GM18951 (cell line): Measurements from ENCODE around the gene PFKFB3.
A peak's percentile ranks its signal among the peaks of the same experiment; 100 is the strongest.
"Not testable (repeated sequence)": the region's sequence is repeated elsewhere in the genome, so short reads cannot be mapped to it uniquely, and the experiment has no call there.

ENCODE experiments used
- POLR2A ChIP-seq: IDR thresholded peaks from 4 replicates; pipeline ENCODE4 v1.6.1; 2011; ENCODE audit warnings: mild to moderate bottlenecking; ENCODE audit not compliant: insufficient read length, insufficient read depth; ENCODE audit errors: extremely low read depth
- in situ Hi-C: fragments of 300-500 bp; cut with MboI; formaldehyde crosslinking; loops from one replicate; pipeline ENCODE4 v1.12.0; 2022; ENCODE audit warnings: low sequenced_read_pairs, mixed read lengths, inconsistent platforms; ENCODE audit not compliant: unreplicated experiment

PFKFB3 gene

DNA sequence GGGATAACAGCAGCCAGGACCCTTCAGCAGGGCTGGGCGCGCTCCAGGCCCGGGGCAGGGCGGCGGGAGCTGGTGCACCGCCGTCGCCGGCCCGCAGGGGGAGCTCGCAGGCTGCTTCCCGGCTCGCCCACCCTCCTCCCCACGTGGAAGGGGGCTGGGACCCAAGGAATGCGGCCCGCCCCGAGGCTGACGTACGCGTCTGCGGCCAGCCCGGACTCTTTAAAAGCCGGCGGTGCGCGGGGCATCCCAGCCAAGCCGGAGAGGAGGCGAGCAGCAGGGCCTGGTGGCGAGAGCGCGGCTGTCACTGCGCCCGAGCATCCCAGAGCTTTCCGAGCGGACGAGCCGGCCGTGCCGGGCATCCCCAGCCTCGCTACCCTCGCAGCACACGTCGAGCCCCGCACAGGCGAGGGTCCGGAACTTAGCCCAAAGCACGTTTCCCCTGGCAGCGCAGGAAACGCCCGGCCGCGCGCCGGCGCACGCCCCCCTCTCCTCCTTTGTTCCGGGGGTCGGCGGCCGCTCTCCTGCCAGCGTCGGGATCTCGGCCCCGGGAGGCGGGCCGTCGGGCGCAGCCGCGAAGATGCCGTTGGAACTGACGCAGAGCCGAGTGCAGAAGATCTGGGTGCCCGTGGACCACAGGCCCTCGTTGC lies at the start of gene PFKFB3:
TSS of gene PFKFB3 (plus strand) at position 249 of the 647 bp plus-strand sequence. CDS start at position 578, 329 bp downstream.
- in situ Hi-C loops: no loop called here
- peak; percentile 87 for TF ChIP-seq POLR2A

GRCh38 chr10:6153845-6154244 lies 48.9 kb upstream of the PFKFB3 start:
- TF ChIP-seq POLR2A: no peak
- in situ Hi-C loops: no loop called here

GRCh38 chr10:6154566-6154965 lies 48.2 kb upstream of the PFKFB3 start:
- in situ Hi-C loops: no loop called here
- no peak for TF ChIP-seq POLR2A

GRCh38 chr10:6158276-6158675 lies 44.5 kb upstream of the PFKFB3 start:
- in situ Hi-C loops: no loop called here

DNA sequence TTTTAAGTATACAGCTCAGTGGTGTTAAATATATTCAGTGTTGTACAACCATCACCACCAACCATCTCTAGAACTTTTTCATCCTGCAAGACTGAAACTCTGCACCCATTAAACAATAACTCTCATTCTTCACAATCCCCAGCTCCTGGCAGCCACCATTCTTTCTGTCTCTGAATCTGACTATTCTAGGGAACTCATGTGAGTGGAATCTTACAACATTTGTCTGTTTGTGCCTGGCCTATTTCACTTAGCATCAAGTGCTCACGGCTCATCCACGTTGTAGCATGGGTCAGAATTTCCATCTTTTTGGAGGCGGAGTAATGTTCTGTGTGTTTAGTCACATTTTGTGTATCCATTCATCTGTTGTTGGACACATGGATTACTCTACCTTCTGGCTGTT lies 40.8 kb upstream of the PFKFB3 start:
- in situ Hi-C loops: no loop called here
- TF ChIP-seq POLR2A: no peak

More at GRCh38 chr10:6158276-6158675, 44.5 kb upstream of the PFKFB3 start:
- TF ChIP-seq POLR2A: no peak

DNA sequence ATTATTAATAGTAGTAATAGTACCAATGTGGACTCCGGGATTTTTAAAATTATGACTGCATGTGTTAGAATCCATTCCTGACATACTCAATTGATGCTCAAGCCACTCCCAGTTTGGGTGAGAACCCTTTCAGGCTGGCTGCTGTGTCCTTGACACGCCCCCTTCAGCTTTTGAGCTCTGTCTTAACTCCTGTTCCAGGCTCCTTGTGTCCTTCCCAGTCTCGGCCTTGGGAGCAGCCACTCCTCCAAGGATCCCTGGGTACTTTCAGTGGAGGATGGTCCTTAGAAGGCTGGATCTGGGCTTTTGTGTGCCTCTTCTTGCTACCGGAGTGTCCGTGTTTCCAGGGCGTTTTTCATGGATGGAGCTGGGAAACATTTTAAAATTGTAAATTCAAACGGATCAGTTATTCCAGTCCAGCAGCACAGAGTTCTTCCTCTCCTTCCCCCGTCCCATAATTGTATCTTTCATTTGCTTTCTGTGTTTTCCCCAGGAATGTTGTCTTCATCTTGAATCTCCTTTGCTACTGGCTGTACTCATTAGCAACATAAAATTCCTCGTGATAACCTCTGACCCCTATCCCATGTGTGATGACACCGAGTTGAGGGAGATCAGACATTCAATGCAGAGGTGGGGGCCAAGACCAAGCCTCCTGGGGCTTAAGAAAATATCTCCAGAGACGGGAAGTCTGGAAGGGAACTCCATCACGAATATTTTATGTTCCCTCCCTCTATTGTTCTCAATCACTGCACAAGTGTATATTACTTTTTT lies 40.0 kb upstream of the PFKFB3 start:
- no peak for TF ChIP-seq POLR2A
- in situ Hi-C loops: no loop called here

DNA sequence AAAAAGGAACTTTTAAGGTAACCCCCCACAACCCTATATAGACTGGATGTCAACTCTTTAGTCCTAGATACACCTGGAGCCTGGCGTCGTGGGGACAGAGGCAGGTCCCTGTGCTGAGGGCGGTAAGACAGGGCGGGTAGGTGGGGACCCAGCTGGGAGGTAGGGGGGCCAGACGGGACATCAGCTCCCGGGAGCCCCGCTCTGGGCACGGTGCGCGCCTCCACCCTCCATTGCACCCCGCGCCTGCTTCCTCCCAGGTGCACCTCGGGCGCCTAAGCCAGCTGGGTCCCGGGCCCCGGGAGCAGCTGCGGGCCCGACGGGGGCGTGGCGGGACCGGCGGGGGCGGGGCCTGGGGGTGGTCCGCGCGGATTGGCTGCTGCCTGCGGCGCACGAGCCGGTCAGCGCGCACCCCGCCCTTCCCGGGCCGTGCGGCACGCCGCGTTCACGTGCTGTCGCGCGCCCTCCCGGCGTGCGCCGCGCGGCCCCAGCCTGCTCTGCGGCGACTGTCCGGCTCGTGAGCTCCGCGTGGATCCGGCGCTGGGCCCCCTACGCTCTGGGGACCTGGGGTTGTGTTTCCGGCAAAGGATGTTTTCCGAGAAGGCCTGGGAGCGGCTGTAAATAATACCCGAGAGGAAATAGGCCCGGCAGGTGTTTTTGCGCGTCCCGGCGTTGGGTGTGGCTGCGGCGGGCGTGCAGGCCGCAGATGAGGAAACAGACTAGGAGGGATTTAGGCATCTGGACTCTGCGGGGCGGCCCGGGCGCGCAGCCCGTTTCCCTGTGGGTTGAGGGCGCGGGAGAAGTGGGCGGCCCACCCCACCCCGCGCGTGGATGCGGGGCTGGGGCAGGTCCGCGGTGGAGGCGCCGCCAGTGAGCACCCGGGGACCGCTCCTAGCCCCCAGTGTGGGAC lies 39.1 kb upstream of the PFKFB3 start:
- peak; percentile 87 for TF ChIP-seq POLR2A
- in situ Hi-C loops: no loop called here

- TF ChIP-seq POLR2A: no peak
- in situ Hi-C loops: no loop called here
These were observed 38.2 kb upstream of the PFKFB3 start for GRCh38 chr10:6164271-6165095.

GRCh38 chr10:6165221-6165725 lies 37.5 kb upstream of the PFKFB3 start:
- in situ Hi-C loops: no loop called here
- TF ChIP-seq POLR2A: no peak

GRCh38 chr10:6165933-6166332 lies 36.8 kb upstream of the PFKFB3 start:
- in situ Hi-C loops: not testable (repeated sequence)

- no peak for TF ChIP-seq POLR2A
- in situ Hi-C loops: no loop called here
These were observed 35.3 kb upstream of the PFKFB3 start for GRCh38 chr10:6167456-6167855.

DNA sequence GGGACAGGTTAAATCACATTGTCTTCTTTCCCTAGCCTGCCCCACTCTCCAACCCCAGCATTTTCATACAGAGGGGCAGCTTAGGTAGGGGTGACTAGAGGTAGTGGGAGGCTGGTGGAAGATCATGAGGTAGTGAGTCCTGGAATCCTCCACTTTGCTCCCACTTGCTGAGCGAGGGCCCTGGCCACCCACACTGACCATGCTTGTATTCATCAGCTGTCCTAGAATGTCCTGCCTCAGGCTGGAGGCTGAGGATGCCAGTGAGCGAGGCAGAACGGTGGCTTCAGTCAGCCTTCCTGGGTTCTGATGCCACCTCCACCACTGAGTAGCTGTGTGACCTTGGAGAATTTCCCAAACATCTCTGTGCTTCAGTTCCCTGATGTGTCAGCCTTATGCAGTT lies 34.6 kb upstream of the PFKFB3 start:
- no peak for TF ChIP-seq POLR2A

More for the DNA sequence above, 34.6 kb upstream of the PFKFB3 start:
- in situ Hi-C loops: no loop called here
